Peyer's patch (tissue), 4 donors: ENCODE results near the gene ZBTB46. TPM values are rescaled to one million over a fixed set of nuclear protein-coding genes. Genes with fewer than 3 reads are reported as not detected.

ENCODE experiments used
- DNase-seq, 3 donors: peaks; one replicate each; pipeline ENCODE4 v3.0.0-alpha.2; 2017 to 2019
- H3K27ac ChIP-seq, 4 donors: fragments of 200-600 bp; sonication (generic); one replicate each; pipeline ENCODE4 v1.5.1; 2016 to 2019
- H3K27me3 ChIP-seq, 2 donors: fragments of 200-600 bp; sonication (generic); one replicate each; pipeline ENCODE4 v1.5.1; 2019
- H3K36me3 ChIP-seq, 3 donors: fragments of 200-600 bp; sonication (generic); one replicate each; pipeline ENCODE4 v1.5.1; 2016 to 2019
- H3K4me1 ChIP-seq, 4 donors: fragments of 200-600 bp; sonication (generic); one replicate each; pipeline ENCODE4 v1.5.1; 2016 to 2019
- H3K4me3 ChIP-seq, 4 donors: fragments of 200-600 bp; sonication (generic); 1 replicate in 3 of 4; 2 replicates in 1 of 4; pipeline ENCODE4 v1.5.1; 2016 to 2019; ENCODE audit warnings: mild to moderate bottlenecking in 1 of 4
- H3K9me3 ChIP-seq, 4 donors: fragments of 200-600 bp; sonication (generic); one replicate each; pipeline ENCODE4 v1.5.1; 2016 to 2019; ENCODE audit warnings: mild to moderate bottlenecking in 1 of 4
- CTCF ChIP-seq, 6 experiments: fragments of 450-650 bp in 4 of 6; fragments of 200-600 bp in 2 of 6; sonication (generic) in 1 of 6; IDR thresholded peaks; one replicate each; pipeline ENCODE4 v1.5.1; 2017 to 2019; ENCODE audit warnings: antibody characterized with exemption in 6 of 6, mild to moderate bottlenecking in 3 of 6, moderate library complexity in 1 of 6
- POLR2A ChIP-seq, 2 donors: fragments of 450-650 bp; IDR thresholded peaks; one replicate each; pipeline ENCODE4 v1.5.1; 2017; ENCODE audit warnings: antibody characterized with exemption in 2 of 2, mild to moderate bottlenecking in 2 of 2, moderate library complexity in 2 of 2
- total RNA-seq, 4 donors: library from RNA; depleted of rRNA; stranded (reverse); fragments of >200 nt; gene quantifications; one replicate each; pipeline ENCODE4 v1.1.0, GENCODE V29; 2016

Gene ZBTB46
- total RNA-seq, 4 donors from 2014 or later: 1.9 to 33.0 (median 4.4) TPM

DNA sequence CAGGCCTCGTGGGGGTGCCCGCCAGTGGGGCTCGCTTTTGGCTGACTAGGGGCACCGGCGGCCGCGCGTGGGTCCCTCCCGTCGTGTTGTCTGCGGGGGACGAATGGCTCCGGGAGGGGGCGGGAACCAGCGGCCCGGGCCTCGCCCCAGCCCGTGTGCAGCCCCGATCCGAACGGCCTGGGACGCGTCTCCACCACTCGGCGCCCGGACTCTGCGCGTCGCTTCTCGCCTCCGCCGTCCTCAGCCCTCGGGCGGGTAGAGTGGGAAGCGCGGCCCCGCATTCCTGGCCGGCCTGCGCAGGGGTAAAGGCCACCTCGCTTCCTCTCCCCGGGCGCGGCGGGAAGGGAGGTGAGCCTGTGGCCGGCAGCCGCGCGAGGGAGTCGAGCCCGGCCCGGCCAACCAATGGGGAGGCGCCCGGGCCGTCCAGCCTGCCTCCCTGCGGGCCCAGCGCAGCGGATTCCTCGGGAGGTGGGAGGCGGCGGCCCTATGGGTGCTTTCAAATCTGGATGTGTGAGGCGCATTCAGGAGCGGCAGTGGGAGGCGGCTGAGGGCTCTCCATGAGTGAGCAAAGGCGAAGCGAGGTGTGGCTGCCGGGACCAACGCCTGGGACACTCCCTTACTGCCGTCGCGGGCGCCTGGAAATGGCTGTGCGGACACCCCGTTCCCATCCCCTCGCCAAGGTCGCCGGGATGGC is 1.1 kb upstream of the ZBTB46 start:
- no peaks in the 10 kb centered on the region for H3K36me3 ChIP-seq
- peaks cover 0 to 18% of the 10 kb centered on the region in 2 donors for H3K27me3 ChIP-seq
- H3K4me1 ChIP-seq: peaks cover 0 to 52% (median 11%) of the 10 kb centered on the region in 4 donors
- peak overlapping the region; percentile 53 to 76 (median 62) for H3K27ac ChIP-seq
- peak in 1 of 6 experiments; percentile 9 for TF ChIP-seq CTCF (IDR thresholded peaks at IDR 0.05)
- TF ChIP-seq POLR2A (IDR thresholded peaks at IDR 0.05): no peak
- H3K4me3 ChIP-seq: peak overlapping the region; percentile 34 to 72 (median 62)
- peak in 2 of 3 donors; percentile 58 to 74 for DNase-seq
- H3K9me3 ChIP-seq: no peaks in the 10 kb centered on the region

- Histone ChIP-seq H3K36me3 (no peaks in the 10 kb centered on the region), H3K27ac (peak overlapping the region; percentile 53 to 76 (median 62)), H3K4me1 (peaks cover 0 to 52% (median 11%) of the 10 kb centered on the region in 4 donors), H3K4me3 (peak overlapping the region; percentile 34 to 72 (median 62)), H3K27me3 (peaks cover 0 to 18% of the 10 kb centered on the region in 2 donors), H3K9me3 (no peaks in the 10 kb centered on the region)
- TF ChIP-seq CTCF (IDR thresholded peaks at IDR 0.05) (no peak), POLR2A (IDR thresholded peaks at IDR 0.05) (no peak)
- DNase-seq: no peak
Measured at GRCh38 chr20:63831646-63831992, 555 bp upstream of the ZBTB46 start.

GRCh38 chr20:63829945-63830835 is 874 bp downstream of the ZBTB46 start:
- H3K4me3 ChIP-seq: peak overlapping the region; percentile 38 to 64 (median 58)
- no peaks in the 10 kb centered on the region for H3K9me3 ChIP-seq
- peaks cover 0 to 49% (median 11%) of the 10 kb centered on the region in 4 donors for H3K4me1 ChIP-seq
- no peak for DNase-seq
- peaks cover 0 to 18% of the 10 kb centered on the region in 2 donors for H3K27me3 ChIP-seq
- no peak for TF ChIP-seq CTCF (IDR thresholded peaks at IDR 0.05)
- no peak for TF ChIP-seq POLR2A (IDR thresholded peaks at IDR 0.05)
- H3K27ac ChIP-seq: peak overlapping the region; percentile 22 to 77 (median 62)
- no peaks in the 10 kb centered on the region for H3K36me3 ChIP-seq

GRCh38 chr20:63829603-63829944 is 1.5 kb downstream of the ZBTB46 start:
- DNase-seq: no peak
- TF ChIP-seq POLR2A (IDR thresholded peaks at IDR 0.05) (no peak), CTCF (IDR thresholded peaks at IDR 0.05) (no peak)
- peaks cover 0 to 18% of the 10 kb centered on the region in 2 donors for H3K27me3 ChIP-seq
- peaks cover 0 to 43% (median 11%) of the 10 kb centered on the region in 4 donors for H3K4me1 ChIP-seq
- H3K9me3 ChIP-seq: no peaks in the 10 kb centered on the region
- H3K36me3 ChIP-seq: no peaks in the 10 kb centered on the region
- H3K4me3 ChIP-seq: peak overlapping the region in 3 of 4 donors; percentile 56 to 64 (median 61)
- peak overlapping the region; percentile 22 to 77 (median 62) for H3K27ac ChIP-seq

DNA sequence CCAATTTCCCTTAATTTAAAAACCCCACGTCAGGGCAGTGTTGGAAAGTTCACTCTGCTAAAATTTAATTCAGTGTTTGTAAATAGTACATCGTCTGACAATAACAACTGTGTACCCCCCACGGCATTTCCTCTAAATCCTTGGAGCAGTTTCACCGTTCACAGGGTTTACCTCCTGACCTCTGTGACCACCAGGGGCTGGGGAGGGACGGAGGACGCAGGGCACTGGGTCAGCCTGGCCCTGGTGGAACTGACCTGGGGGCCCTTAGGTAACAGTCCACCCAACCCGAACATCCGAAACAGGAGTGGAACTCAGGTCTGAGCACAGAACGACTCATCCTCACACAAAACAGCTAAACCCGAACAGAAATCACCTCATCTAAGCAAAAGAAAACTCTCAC is 2.1 kb downstream of the ZBTB46 start:
- peak overlapping the region in 1 of 4 donors; percentile 64 for H3K4me3 ChIP-seq
- no peak for DNase-seq
- H3K36me3 ChIP-seq: no peaks in the 10 kb centered on the region
- peaks cover 0 to 18% of the 10 kb centered on the region in 2 donors for H3K27me3 ChIP-seq
- peak overlapping the region in 2 of 4 donors; percentile 9 to 31 for H3K27ac ChIP-seq
- peaks cover 0 to 37% (median 11%) of the 10 kb centered on the region in 4 donors for H3K4me1 ChIP-seq
- no peak for TF ChIP-seq POLR2A (IDR thresholded peaks at IDR 0.05)
- TF ChIP-seq CTCF (IDR thresholded peaks at IDR 0.05): no peak
- H3K9me3 ChIP-seq: no peaks in the 10 kb centered on the region
